BE2C (cell line): Measurements from ENCODE around the gene ASS1.
A peak's percentile ranks its signal among the peaks of the same experiment; 100 is the strongest.

Experiments
- DNase-seq: peaks from one replicate; pipeline ENCODE4 v3.0.0-alpha.2; 2020
- H3K27me3 ChIP-seq: fragments of 250-450 bp; sonication (Bioruptor Pico); 2 replicates; pipeline ENCODE4 v1.5.1; 2020; ENCODE audit warnings: mild to moderate bottlenecking
- H3K36me3 ChIP-seq: fragments of 250-450 bp; sonication (Bioruptor Pico); 2 replicates; pipeline ENCODE4 v1.5.1; 2020; ENCODE audit warnings: mild to moderate bottlenecking
- H3K4me1 ChIP-seq: fragments of 250-450 bp; sonication (Bioruptor Pico); 2 replicates; pipeline ENCODE4 v1.5.1; 2020
- H3K4me3 ChIP-seq: 2 replicates; pipeline ENCODE4 v1.5.1; 2011; ENCODE audit warnings: low read depth, low read length
- H3K9me3 ChIP-seq: fragments of 250-450 bp; sonication (Bioruptor Pico); 2 replicates; pipeline ENCODE4 v1.5.1; 2020
- TF ChIP-seq, protein P1 (sequence below): IDR thresholded peaks from 2 replicates; pipeline ENCODE4 v1.5.1; 2012; ENCODE audit warnings: mild to moderate bottlenecking, low read depth, low read length

The ASS1 gene

DNA sequence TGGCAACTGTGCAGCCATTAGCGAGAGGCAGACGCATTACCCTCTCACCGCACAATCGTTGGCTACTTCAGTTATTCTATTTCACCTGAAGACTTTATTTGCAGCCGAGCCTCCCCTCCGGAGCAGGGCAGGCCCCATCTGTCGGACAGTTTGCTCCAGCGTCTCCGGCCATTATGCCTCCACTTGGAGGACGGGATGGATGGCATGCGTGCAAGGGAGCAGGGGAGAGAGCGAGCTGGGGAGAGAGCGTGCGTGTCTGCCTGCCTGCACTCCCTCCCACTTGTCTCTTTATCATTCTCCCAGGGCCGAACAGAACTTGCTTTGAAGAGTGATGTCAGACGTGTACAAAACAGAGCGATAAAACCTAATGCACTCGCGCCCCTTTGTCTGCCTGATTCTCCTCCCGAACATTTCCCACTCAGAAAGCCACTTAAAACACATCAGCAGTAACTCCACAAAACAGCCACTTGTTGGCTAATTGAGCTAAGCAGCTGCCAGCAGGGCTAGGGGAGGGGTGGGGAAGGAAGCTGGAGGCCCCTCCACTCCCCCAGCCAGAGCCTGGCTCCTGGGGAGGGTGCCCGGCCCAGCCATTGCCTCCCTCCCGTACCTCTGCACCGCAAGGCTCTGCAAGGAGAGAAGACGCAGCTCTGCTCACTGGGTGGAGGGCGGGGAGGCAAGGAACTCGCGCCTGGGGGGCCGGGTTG lies 91.2 kb downstream of the ASS1 start:
- Histone ChIP-seq H3K36me3 (no peaks in the 10 kb centered on the region), H3K27me3 (no peaks in the 10 kb centered on the region), H3K9me3 (no peaks in the 10 kb centered on the region), H3K4me1 (peaks cover 14% of the 10 kb centered on the region), H3K4me3 (peak overlapping the region; percentile 52)
- TF ChIP-seq, protein P1, sequence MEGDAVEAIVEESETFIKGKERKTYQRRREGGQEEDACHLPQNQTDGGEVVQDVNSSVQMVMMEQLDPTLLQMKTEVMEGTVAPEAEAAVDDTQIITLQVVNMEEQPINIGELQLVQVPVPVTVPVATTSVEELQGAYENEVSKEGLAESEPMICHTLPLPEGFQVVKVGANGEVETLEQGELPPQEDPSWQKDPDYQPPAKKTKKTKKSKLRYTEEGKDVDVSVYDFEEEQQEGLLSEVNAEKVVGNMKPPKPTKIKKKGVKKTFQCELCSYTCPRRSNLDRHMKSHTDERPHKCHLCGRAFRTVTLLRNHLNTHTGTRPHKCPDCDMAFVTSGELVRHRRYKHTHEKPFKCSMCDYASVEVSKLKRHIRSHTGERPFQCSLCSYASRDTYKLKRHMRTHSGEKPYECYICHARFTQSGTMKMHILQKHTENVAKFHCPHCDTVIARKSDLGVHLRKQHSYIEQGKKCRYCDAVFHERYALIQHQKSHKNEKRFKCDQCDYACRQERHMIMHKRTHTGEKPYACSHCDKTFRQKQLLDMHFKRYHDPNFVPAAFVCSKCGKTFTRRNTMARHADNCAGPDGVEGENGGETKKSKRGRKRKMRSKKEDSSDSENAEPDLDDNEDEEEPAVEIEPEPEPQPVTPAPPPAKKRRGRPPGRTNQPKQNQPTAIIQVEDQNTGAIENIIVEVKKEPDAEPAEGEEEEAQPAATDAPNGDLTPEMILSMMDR = no peak
- DNase-seq = peak; percentile 67

DNA sequence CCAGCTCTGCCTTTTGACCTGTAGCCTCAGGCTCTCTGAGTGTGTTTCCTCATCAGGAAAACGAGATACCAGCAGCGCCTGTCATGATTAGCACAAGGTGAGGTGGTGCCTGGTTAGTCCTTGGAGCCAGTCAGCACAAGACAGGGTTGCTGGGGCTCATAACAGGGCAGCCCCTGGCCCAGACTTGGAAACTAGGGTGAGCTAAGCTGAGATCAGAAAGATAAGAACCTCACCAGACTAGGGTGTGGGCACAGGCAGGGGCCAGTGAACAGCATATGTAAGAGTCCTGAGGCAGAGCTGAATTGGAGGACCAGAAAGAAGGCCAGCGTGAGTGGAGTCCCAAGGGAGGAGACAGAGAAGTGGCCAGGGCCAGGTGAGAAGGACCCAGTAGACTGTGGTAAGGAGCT lies 91.9 kb downstream of the ASS1 start:
- H3K4me3 ChIP-seq = no peak overlapping the region
- H3K27me3 ChIP-seq = no peaks in the 10 kb centered on the region
- TF ChIP-seq, protein P1 = no peak
- DNase-seq = no peak
- no peaks in the 10 kb centered on the region; the same call in 1 of the 2 replicates for H3K9me3 ChIP-seq
- H3K4me1 ChIP-seq = peaks cover 14% of the 10 kb centered on the region
- H3K36me3 ChIP-seq = no peaks in the 10 kb centered on the region

DNA sequence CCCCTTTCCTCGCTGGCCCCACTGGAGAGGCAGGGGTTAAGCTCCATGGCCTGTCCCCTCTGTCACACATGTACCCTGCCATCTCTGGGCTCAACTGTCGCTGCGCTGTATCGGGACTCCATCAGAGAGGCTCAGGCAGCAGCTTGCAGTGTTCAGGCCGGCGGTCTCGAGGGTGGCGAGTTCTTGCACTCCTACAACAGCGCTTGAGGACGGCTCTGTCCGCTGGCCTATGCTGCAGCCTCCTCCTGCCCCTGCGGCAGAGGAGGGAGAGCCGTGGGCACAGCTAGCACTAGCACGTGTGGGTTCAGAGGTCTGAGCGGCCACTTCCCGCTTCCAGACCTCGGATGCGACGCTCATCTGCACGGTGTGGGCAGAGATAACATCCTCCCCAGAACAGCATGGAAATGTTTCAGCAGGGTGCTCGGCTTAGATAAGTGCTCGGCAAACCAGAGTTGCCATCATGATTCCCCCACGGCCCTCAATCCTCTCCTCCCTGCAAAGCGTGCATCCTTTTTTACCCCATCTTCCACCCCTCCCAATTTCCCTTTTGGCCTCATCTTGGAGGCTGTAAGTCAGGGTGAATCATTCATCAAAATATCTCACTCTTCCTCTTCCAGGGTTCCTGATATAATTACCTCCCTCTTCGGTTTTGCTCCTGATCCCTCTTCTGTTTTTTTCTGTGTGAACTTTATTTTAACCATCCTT lies 92.7 kb downstream of the ASS1 start:
- peaks cover 14% of the 10 kb centered on the region for H3K4me1 ChIP-seq
- no peaks in the 10 kb centered on the region for H3K27me3 ChIP-seq
- H3K36me3 ChIP-seq = no peaks in the 10 kb centered on the region
- peak; percentile 45 for DNase-seq
- H3K9me3 ChIP-seq = no peaks in the 10 kb centered on the region; the same call in 1 of the 2 replicates
- TF ChIP-seq, protein P1 = no peak
- H3K4me3 ChIP-seq = peak overlapping the region; percentile 21; the same call in 1 of the 2 replicates

DNA sequence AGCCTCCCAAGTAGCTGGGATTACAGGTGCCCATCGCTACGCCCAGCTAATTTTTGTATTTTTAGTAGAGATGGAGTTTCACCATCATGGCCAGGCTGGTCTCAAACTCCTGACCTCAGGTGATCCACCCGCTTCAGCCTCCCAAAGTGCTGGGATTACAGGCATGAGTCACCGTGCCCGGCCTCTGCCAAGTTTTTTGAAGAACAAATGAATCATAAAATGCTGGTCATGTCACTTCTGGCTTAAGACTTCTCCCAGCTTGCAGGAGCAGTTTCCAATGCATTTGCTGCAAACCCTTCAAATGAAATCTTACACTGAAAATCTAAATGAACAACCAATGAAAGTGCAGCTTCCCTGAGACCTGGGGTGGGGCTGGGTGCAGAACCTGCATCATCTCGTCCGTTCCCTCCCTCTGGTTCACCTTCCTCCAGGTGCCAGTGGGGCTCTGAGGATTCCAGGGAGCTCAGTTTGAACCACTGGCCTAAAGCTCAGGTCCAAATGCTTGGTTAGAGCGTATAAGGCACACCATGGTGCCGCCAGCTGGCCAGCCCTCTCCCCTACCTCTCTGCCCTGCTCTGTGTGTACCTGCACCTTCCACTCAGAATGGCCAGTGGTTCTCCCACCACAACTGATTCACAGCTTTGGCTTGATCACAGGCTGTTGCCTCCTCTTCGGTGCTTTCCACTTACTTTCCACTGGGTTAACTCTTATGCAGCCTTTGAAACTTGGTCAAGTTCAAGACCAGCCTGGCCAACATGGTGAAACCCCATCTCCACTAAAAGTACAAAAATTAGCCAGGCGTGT lies 94.9 kb downstream of the ASS1 start:
- no peaks in the 10 kb centered on the region for H3K36me3 ChIP-seq
- peaks cover 14% of the 10 kb centered on the region for H3K4me1 ChIP-seq
- no peak for DNase-seq
- no peak overlapping the region for H3K4me3 ChIP-seq
- H3K27me3 ChIP-seq = no peaks in the 10 kb centered on the region
- H3K9me3 ChIP-seq = no peaks in the 10 kb centered on the region; the same call in 1 of the 2 replicates
- TF ChIP-seq, protein P1 = no peak

DNA sequence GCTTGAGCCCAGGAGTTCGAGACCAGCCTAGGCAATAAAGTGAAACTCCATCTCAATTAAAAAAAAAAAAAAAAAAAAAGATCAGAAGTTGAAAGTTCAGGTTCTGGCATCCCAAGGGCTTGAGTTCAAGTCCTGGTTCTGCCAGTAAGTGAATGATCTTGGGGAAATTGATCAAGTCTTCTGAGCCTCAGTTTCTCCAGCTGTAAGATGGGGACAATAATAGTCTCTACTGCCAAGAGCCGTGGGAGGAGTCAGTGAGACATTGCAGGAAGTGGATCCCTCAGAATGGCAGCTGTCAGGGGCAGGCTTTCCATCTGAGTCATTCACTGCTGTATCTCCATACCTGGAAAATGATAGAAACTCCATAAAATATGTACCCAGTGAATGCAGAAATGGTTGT lies 96.8 kb downstream of the ASS1 start:
- H3K27me3 ChIP-seq = no peaks in the 10 kb centered on the region
- TF ChIP-seq, protein P1 = no peak

More for the DNA sequence above, 96.8 kb downstream of the ASS1 start:
- no peaks in the 10 kb centered on the region; the same call in 1 of the 2 replicates for H3K9me3 ChIP-seq
- DNase-seq = no peak
- H3K36me3 ChIP-seq = no peaks in the 10 kb centered on the region
- peaks cover 9% of the 10 kb centered on the region for H3K4me1 ChIP-seq
- H3K4me3 ChIP-seq = no peak overlapping the region
